Measurements from ENCODE around the gene NISCH.

- TF ChIP-seq, protein P1, sequence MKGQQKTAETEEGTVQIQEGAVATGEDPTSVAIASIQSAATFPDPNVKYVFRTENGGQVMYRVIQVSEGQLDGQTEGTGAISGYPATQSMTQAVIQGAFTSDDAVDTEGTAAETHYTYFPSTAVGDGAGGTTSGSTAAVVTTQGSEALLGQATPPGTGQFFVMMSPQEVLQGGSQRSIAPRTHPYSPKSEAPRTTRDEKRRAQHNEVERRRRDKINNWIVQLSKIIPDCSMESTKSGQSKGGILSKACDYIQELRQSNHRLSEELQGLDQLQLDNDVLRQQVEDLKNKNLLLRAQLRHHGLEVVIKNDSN (IDR thresholded peaks at IDR 0.05), result no peak
- TF ChIP-seq RAD21 (IDR thresholded peaks at IDR 0.05; ENCODE audit: low read depth), result no peak
- TF ChIP-seq MAX (IDR thresholded peaks at IDR 0.05), result no peak
- TF ChIP-seq TCF12 (IDR thresholded peaks at IDR 0.05; ENCODE audit: low read depth), result no peak
- TF ChIP-seq EP300 (IDR thresholded peaks at IDR 0.05; ENCODE audit: borderline replicate concordance), result no peak
- TF ChIP-seq TEAD4 (IDR thresholded peaks at IDR 0.05), result no peak
- no peak for TF ChIP-seq EGR1 (IDR thresholded peaks at IDR 0.05)
- no peak for TF ChIP-seq REST (IDR thresholded peaks at IDR 0.05; ENCODE audit: low read depth)
- TF ChIP-seq TAF1 (IDR thresholded peaks at IDR 0.05; ENCODE audit: low read depth), result no peak
- no peak for TF ChIP-seq FOXM1 (IDR thresholded peaks at IDR 0.05; ENCODE audit: borderline replicate concordance, low read depth)
- TF ChIP-seq NFIC (IDR thresholded peaks at IDR 0.05), result no peak
- TF ChIP-seq CREB1 (IDR thresholded peaks at IDR 0.05; ENCODE audit: low read depth), result no peak
Measured at GRCh38 chr3:52528586-52529375, 73.4 kb downstream of the NISCH start.

Data from Ishikawa (cell line).